IPS-15b (cell line): ENCODE results near the gene NAIF1.

Experiments
- H3K27me3 ChIP-seq: one replicate; pipeline ENCODE4 v1.6.1; 2013; ENCODE audit warnings: low read length; ENCODE audit not compliant: control insufficient read depth, insufficient read depth
- H3K36me3 ChIP-seq: one replicate; pipeline ENCODE4 v1.6.1; 2013; ENCODE audit warnings: low read length; ENCODE audit not compliant: control insufficient read depth, insufficient read depth
- H3K4me1 ChIP-seq: one replicate; pipeline ENCODE4 v1.6.1; 2013; ENCODE audit warnings: mild to moderate bottlenecking, low read length; ENCODE audit not compliant: control insufficient read depth, insufficient read depth
- H3K4me3 ChIP-seq: one replicate; pipeline ENCODE4 v1.5.1; 2013; ENCODE audit warnings: low read depth, low read length
- H3K9ac ChIP-seq: one replicate; pipeline ENCODE4 v1.6.1; 2013; ENCODE audit warnings: low read depth, mild to moderate bottlenecking, low read length
- H3K9me3 ChIP-seq: one replicate; pipeline ENCODE4 v1.6.1; 2013; ENCODE audit warnings: mild to moderate bottlenecking, low read length; ENCODE audit not compliant: control insufficient read depth, insufficient read depth

The NAIF1 gene

DNA sequence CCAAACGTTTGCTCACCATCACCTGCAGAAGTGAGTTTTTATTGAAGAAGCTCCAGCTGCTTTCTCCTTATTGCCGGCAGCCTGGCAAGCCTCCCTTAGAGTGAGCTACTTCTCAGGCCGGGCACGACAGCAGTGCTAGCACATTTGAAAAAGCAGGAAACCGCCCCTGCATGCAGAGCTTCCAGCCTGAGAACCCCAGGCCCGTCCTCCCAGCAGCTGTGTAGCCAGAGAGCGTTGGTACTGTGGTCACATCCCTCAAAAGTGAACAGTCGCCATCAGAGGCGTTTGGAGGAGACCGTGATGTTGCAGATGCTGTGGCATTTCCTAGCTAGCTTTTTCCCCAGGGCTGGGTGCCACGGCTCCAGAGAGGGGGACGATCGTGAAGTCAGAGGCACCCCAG is 24.5 kb upstream of the NAIF1 start:
- H3K9ac ChIP-seq: no peak overlapping the region
- H3K36me3 ChIP-seq: no peaks in the 10 kb centered on the region

DNA sequence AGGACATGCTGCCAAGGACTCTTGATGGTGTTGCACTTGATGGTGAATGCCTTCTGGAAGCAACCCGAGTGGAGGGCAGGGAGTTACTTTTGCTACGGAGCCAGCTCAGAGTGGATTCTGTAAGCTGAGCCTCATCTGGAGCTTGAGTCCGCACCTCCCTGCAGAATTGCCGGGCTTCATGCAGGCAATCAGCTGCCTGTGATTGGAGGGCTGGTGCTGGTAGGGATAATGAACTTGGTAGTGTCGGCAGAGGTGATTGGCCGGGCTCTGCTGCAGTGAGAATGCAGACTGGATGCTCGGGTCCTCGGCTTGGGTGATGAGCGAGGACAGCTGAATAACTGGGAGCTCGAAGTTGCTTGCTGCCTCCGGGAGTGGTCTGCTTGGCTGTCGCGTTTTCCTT is 24.0 kb upstream of the NAIF1 start:
- H3K4me3 ChIP-seq: no peak overlapping the region
- H3K4me1 ChIP-seq: peaks cover 5% of the 10 kb centered on the region
- H3K9ac ChIP-seq: no peak overlapping the region
- H3K36me3 ChIP-seq: no peaks in the 10 kb centered on the region
- no peaks in the 10 kb centered on the region for H3K27me3 ChIP-seq
- no peaks in the 10 kb centered on the region for H3K9me3 ChIP-seq

More for the DNA sequence above, 24.5 kb upstream of the NAIF1 start:
- Histone ChIP-seq H3K27me3 (no peaks in the 10 kb centered on the region), H3K9me3 (no peaks in the 10 kb centered on the region), H3K4me3 (no peak overlapping the region), H3K4me1 (peaks cover 5% of the 10 kb centered on the region)

DNA sequence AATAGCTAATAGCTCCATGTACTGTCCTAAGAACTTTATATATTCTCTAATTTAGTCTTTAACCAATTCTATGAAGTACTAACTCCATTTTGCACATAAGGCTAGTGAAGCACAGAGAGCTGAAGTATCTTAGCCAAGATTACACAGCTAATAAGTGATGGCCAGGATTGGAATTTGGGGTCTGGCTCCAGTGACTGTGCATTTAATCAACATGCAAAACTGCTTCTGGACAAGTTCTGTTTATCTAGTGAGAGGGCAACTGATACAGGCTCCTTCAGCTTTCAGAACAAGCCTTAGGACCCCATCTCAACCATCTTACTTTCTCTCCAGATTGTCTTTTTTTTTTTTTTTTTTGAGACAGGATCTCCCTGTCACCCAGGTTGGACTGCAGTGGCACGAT is 22.2 kb upstream of the NAIF1 start:
- Histone ChIP-seq H3K36me3 (no peaks in the 10 kb centered on the region), H3K9ac (no peak overlapping the region), H3K4me3 (no peak overlapping the region), H3K9me3 (no peaks in the 10 kb centered on the region), H3K4me1 (peaks cover 5% of the 10 kb centered on the region), H3K27me3 (no peaks in the 10 kb centered on the region)

DNA sequence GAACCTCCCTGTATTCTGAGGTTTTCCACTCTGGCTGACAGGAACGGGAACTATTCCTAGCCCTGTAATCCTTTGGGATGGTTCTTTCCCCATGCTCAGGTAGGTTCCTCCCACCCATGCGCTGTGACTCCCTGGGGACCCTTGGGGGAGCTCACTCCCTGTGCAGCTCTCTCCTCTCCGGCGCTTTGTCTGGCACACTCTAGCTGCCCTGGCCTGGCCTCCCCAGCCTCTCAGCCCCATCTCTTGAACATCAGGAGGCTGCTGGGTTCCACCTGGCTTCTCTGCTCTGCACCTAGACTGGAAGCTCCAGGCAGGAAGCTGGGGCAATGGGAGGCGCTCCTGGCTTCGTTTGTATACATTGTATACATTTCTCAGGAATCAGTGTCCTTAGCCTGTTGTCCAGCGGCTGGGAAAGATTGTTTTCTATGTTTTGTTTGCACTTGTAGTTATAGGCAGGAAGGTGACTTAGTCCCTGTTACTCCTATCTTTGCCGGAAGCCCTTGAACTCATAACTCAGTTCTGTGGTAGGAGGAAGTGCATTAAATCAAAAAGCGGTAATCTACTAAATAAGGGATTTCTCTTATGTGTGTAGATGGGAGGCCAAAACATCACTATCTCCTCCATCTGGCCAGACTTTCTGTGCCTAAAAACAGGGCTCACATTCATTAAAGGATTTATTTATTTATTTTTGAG is 21.3 kb upstream of the NAIF1 start:
- Histone ChIP-seq H3K27me3 (no peaks in the 10 kb centered on the region), H3K9me3 (no peaks in the 10 kb centered on the region), H3K36me3 (no peaks in the 10 kb centered on the region), H3K9ac (no peak overlapping the region), H3K4me3 (no peak overlapping the region), H3K4me1 (peaks cover 5% of the 10 kb centered on the region)

DNA sequence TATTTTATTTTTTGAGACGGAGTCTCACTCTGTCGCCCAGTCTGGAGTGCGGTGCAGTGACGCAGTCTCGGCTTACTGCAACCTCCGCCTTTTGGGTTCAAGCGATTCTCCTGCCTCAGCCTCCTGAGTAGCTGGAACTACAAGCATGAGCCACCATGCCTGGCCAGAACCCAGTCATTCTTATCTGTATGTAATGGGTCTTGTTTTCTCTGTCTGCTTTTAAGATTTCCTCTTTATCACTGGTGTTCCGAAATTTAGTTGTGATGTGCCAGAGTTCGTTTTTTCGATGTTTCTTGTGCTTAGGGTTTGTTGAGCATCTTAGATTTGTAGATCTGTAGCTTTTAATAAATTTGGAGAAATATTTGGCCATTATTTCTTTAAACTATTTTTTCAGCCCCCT is 20.1 kb upstream of the NAIF1 start:
- Histone ChIP-seq H3K4me3 (no peak overlapping the region), H3K27me3 (no peaks in the 10 kb centered on the region), H3K36me3 (no peaks in the 10 kb centered on the region), H3K4me1 (peaks cover 5% of the 10 kb centered on the region), H3K9me3 (no peaks in the 10 kb centered on the region), H3K9ac (no peak overlapping the region)

DNA sequence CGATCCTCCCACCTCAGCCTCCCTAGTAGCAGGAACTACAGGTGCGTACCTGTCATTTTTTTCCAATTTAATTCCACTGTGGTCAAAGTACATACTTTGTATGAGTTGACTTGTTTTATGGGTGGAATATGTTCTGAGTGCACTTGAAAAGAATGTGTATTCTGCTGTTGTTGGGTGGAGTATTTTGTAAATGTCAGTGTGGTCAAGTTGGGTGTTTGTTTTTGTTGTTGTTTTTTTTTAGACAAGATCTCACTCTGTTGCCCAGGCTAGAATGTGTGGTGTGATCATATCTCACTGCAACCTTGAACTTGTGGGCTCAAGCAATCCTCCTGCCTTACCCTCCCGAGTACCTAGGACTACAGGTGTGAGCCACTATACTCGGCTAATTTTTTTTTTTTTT is 18.8 kb upstream of the NAIF1 start:
- Histone ChIP-seq H3K9ac (no peak overlapping the region), H3K9me3 (no peaks in the 10 kb centered on the region), H3K4me3 (no peak overlapping the region), H3K4me1 (peaks cover 8% of the 10 kb centered on the region), H3K36me3 (no peaks in the 10 kb centered on the region), H3K27me3 (no peaks in the 10 kb centered on the region)

DNA sequence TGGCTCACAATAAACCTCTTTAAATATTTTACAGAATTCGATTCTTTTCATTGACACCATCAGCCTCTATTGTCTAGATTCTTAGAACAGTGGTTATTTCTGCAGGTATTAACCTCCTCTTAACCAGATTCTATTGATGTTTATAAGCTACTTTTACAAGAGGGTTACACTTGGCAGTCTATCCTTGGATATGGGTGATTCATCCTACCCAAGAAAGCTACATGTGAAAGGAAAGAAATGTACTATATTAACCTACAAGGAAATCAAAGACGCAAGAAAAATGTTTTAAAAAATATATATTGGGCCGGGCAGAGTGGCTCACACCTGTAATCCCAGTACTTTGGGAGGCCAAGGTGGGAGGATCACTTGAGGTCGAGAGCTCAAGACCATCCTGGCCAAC is 17.6 kb upstream of the NAIF1 start:
- Histone ChIP-seq H3K9ac (no peak overlapping the region), H3K27me3 (no peaks in the 10 kb centered on the region), H3K9me3 (no peaks in the 10 kb centered on the region), H3K4me1 (peaks cover 4% of the 10 kb centered on the region), H3K4me3 (no peak overlapping the region), H3K36me3 (no peaks in the 10 kb centered on the region)

DNA sequence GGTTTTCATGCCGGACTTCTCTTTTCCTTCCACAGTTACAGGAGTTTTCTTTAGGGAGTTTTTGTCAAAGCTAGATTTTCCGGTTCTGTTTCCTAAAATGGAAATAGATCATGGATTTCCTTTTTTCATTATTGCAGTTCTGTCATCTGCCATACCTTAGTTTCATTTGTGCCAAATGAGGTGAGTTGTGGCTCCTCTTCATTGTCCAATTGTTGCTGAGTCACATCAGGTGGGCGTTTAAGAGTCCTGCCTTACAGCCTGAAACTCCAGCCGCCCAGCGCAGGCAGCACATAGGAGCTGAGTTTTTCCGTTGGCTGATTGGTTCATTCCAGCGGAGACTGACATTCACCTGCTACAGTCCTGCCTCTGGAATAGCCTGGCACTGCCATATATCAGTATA is 15.0 kb upstream of the NAIF1 start:
- no peak overlapping the region for H3K9ac ChIP-seq
- no peaks in the 10 kb centered on the region for H3K36me3 ChIP-seq
- H3K9me3 ChIP-seq: no peaks in the 10 kb centered on the region
- no peaks in the 10 kb centered on the region for H3K27me3 ChIP-seq
- no peak overlapping the region for H3K4me3 ChIP-seq
- H3K4me1 ChIP-seq: peaks cover 11% of the 10 kb centered on the region

DNA sequence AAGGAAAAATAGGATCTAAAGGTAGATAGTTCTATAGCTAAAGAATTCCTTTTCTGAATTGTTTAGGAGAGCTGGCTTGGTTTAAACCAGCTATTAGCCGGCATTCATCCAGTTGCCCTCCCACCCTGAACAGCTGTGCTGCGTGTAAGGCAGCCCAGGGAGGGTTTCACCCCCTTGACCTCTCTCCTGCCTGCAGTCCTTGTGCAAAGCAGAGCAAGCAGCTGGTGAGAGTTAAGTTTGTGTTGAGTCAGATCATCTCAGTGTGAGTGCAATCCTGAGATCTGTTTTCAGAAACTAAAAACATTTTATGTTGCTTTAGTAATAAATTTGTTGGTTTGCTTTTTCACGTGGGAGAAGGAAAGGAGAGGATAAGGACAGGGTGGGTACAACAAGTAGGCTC is 13.9 kb upstream of the NAIF1 start:
- no peaks in the 10 kb centered on the region for H3K36me3 ChIP-seq
- H3K4me3 ChIP-seq: no peak overlapping the region
- peaks cover 11% of the 10 kb centered on the region for H3K4me1 ChIP-seq
- H3K9me3 ChIP-seq: no peaks in the 10 kb centered on the region
- H3K9ac ChIP-seq: no peak overlapping the region
- H3K27me3 ChIP-seq: no peaks in the 10 kb centered on the region

DNA sequence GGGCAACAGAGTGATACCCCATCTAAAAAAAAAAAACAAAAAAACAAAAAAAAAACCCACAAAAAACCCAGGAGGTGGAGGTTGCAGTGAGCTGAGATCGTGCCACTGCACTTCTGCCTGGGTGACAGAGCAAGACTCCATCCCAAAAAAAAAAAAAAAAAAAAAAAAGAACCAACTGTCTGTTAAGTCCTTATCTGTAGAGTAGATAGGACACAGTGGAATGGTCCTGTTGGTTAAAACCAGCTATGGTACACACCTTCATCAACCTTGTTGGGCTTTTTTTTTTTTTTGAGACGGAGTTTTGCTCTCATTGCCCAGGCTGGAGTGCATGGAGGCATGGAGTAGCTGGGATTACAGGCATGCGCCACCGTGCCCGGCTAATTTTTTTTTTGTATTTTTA is 13.1 kb upstream of the NAIF1 start:
- H3K9me3 ChIP-seq: no peaks in the 10 kb centered on the region
- no peaks in the 10 kb centered on the region for H3K27me3 ChIP-seq
- H3K9ac ChIP-seq: no peak overlapping the region
- peaks cover 11% of the 10 kb centered on the region for H3K4me1 ChIP-seq
- no peaks in the 10 kb centered on the region for H3K36me3 ChIP-seq
- H3K4me3 ChIP-seq: no peak overlapping the region

DNA sequence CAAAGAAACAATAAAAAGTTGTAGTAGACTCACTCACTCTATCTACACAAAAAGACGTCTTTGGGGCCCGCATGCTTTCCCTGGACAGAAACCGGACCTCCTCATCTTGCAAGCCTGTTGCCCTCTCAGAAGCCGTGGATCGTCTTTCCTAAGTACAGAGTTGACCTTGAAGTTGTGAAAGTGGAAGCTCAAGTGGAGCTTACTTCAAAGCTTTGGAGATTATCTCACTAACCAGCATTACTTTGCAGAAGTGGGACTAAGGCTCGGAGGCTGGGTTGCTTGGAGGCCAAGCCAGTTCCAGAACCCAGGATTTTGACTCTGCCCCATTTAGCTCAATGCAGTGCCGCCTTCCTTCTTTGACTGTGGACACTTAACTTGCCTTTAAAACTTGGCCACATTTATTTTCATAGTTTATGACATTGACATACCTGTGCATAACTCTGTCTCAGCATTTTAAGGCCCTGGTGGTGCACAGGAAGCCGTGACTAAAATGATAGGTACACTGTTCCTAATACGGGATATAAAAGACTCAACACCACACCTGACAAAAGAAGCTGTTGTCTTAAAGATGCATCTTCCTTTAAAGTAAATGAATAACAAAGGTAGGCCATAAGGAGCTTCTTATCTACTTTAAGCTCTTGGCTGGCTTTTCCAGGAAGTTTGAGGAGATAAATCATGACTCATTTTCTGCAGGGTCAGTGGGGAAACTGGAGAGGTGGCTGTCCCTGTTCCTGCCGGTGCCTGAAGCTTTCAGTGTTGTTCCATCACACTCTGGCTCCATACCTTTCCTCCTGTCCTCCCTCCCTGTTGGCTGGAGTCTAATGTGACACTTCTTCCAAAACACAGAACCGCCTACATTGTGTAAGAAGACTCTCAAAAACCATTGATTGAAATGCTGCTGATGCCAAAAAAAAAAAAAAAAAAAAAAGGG is 11.6 kb upstream of the NAIF1 start:
- H3K27me3 ChIP-seq: no peaks in the 10 kb centered on the region
- no peaks in the 10 kb centered on the region for H3K9me3 ChIP-seq
- H3K4me1 ChIP-seq: peaks cover 11% of the 10 kb centered on the region
- no peaks in the 10 kb centered on the region for H3K36me3 ChIP-seq
- H3K9ac ChIP-seq: no peak overlapping the region
- H3K4me3 ChIP-seq: no peak overlapping the region
